Stimulated activated CD8-positive, alpha-beta memory T cell treated with anti-CD3 and anti-CD28 coated beads, Interleukin-15, amount 100 ng/mL, for 48 hours (primary cell): ENCODE results near the gene MLLT3.

ENCODE experiments used
- DNase-seq, 2 donors: peaks; one replicate each; pipeline ENCODE4 v3.0.0-alpha.2; 2020; ENCODE audit warnings: low read depth in 2 of 2

The MLLT3 gene

DNA sequence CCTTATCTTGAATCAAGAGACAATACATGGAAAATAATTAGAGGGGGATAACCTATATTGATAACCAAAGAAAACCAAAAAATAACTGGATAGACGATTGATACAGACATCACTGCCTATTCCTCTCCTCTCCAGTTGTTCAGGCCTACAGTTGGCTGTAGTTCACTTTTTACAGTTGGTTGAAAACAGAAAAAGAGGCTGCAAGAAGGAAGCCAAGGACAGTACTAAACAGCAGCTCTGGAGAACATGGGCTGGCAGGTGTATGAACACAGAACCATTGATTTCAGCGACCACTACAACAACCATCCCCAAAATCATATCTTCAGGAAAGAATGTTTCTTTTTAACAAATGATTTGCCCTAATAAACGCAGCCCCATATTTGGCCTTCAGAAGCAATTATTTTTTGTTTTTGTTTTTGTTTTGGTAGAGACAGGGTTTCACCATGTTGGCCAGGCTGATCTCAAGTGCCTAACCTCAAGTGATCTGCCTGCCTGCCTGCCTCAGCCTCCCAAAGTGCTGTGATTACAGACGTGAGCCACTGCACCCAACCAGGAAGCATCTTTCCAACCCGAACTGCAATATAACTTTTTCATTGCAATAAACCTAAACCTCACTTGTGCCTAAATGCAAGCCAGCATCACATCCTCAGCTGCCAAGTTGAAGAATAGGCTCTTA, 64.3 kb downstream of the MLLT3 start:
- DNase-seq: no peak

DNA sequence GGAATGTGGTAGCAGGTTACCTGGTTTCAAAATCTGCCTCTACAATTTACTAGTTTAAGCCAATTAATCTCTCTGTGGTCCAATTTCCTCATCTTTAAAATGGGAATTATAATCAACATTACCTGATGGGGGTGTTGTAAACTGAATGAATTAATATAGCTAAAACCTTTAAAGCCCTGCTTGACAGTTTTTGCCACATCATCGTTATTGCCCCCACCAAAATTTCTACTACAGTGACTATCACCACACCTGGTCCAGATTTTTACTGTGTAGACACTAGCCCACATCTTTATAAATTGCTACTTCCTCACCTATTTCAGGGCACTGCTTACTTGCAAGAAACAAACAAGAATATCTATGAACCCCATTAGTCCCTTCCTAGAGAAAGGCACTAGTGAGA, 65.0 kb downstream of the MLLT3 start:
- no peak for DNase-seq

DNA sequence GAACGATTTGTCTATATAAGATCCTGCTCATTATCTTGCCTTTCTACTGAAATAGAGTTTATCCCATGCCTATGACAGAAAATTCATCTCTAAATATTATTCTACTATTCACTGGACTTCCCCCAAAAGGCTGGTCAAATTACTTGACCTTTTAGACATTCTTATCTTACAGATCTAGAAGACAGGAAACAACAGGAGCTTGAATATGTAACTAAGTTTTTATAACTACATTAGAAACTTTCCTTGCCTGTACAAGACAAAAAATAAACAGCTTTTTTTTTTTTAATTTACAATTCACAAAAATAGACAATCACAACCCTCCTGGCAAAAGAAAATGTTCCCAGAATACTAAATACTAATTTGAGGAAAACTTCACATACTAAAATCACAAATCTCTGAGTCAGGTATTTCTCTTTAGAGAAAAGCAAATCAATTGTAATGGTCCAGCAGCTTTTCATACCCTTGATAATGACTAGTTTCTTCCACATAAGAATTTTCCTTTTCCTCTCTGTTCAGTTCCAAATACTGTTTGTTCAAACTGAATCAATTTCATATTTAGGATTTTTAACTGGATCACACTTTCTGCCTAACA, 68.6 kb downstream of the MLLT3 start:
- no peak for DNase-seq

DNA sequence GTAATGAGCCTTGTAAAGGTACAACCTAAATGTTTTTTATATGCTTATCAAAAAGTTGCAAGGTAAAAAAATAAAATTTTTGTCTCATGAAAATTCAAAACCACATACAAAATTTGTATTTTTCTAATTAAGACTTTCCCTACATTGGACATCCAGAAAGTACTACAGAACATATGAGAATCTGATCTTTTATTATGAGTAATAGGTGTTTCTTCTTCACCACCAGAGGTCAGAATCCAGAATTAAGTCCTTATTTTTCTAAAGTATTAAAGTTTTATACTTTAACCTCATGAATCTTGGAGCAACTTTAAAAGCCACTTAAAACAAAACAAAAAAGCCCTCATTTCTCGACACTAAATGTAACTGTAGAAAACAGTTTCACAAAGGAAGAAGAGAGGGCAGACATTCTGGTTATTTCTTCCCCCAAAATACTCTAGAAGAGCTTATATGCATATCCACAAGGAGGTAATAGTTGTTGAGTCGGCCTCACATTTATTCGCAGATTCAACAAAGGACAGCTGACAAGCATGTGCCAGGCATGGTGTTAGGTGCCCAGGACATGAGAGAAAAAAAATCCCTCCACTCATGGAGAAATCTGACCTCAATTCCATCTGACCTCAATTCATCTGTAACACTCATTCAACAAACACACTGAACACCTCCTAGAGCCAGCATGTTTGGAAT, 69.3 kb downstream of the MLLT3 start:
- no peak for DNase-seq

DNA sequence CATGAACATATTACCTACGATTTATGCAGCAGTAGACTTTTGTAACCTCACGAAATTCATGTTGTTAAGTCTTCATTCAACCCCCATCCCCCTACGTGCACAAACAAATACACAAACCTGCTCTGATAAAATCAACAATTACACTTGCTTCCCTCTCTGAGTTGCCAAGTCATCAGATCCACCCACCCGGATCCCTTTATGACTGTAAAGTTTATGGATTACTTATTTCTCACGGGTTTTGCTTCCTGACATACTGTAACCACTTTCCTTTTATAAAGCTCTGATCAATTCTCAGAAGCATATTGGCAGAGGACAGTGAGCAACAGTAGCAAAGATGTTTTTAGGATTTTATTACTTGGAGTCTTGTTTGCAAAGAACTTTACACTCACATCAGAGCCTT, 70.5 kb downstream of the MLLT3 start:
- no peak for DNase-seq

DNA sequence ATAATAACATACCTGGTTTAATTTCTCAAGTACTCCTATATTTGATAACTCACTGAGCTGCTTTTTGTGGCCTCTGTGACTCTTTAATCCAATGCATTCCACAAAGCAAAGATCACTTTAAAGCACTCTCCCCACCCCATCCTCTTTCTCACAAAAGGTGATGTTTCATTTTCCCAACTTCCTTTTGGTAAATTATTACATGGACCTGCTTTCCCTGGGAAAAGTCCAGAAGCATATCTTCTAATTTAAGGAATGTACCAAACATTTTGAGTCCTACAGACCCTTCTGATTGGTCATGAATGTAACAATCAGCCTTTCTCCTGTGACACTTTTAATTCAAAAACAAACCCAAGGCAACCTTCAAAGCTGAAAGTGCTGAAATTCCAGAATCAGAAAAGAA, 71.1 kb downstream of the MLLT3 start:
- DNase-seq: no peak

DNA sequence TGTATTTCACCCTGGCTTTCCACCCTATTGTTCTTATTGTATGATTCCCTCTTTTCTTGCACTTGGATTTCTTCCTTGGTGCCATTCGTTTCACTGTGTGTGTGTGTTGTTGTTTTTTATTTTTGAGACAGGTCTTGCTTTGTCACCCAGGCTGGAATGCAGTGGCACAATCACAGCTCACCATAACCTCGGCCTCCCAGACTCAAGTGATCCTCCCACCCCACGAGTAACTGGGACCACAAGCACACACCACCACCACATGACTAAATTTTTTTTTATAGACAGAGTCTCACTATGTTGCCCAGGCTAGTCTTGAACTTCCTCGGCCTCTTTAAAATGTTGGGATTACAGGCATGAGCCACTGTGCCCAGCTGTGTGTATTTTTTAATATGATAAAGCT, 72.0 kb downstream of the MLLT3 start:
- DNase-seq: no peak

DNA sequence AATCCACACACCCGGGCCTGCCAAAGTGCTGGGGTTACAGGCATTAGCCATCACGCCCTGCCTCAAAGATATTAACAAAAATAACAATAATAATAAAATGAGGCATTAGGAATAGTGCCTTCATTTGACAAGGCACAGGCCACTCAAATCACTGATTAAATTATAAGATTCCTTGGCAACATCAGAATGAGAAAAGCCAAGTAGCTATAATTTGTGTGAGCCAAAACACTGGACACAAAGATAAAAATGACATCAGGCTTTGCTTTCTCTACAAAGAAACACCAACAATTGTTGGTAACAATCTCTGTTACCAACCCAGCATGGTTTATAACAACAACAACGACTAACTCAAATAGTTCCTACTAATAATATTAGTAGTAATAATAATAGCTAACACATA, 73.2 kb downstream of the MLLT3 start:
- DNase-seq: no peak

DNA sequence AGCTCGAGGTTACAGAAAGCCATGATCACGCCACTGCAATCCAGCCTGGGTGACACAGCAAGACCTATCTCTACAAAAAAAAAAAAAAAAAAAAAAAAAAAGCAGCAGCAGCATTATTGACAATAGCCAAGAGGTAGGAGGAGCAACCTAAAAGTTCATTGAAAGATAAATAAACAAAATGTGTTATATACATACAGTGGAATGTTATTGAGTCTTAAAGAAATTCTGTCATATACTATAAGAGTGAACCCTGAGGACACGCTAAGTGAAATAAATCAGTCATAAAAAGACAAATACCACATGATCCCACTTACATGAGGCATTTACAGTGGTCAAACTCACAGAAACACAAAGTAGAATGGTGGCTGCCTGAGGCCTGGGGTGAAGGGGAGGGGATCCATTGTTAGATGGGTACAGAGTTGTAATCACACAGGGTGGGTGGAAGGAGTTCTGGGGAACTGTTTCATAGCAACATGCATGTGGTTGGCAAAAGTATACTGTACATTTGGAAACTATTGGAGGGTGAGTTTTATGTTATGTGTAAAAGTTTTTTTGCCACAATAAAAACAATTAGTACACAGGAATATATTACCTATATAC, 77.2 kb downstream of the MLLT3 start:
- DNase-seq: no peak

DNA sequence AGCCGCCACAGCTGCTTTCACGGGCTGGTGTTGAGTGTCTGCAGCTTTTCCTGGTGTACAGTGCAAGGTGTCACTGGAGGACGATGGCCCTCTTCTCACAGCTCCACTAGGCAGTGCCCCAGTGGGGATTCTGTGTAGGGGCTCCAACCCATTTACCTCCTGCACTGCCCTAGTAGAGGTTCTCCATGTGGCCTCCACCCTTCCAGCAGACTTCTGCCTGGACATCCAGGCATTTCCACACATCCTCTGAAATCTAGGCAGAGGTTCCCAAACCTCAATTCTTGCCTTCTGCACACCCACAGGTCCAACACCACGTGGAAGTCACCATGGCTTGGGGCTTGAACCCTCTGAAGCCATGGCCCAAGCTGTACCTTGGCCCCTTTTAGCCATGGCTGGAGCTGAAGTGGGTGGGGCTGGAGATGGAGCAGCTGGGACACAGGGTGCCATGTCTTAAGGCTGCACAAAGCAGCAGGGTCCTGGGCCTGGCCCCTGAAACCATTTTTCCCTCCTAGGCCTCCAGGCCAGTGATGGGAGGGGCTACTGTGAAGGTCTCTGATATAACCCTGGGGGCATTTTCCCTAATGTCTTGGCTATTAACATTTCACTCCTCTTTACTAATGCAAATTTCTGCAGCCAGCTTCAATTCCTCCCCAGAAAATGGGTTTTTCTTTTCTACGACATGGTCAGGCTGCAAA, 82.0 kb downstream of the MLLT3 start:
- no peak for DNase-seq

DNA sequence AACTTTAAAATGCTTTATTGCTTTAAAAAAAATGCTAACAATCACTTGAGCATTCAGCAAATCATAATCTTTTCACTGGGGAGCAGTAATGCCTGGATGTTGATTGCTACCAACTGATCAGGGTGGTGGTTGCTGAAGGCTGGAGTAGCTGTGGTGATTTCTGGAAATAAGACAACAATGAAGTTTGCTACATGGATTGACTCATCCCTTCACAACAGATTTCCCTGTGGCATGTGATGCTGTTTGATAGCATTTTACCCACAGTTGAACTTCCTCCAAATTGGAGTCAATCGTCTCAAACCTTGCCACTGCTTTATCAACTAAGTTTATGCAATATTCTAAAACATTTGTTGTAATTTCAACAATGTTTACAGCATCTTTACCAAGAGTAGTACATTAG, 83.3 kb downstream of the MLLT3 start:
- DNase-seq: no peak

DNA sequence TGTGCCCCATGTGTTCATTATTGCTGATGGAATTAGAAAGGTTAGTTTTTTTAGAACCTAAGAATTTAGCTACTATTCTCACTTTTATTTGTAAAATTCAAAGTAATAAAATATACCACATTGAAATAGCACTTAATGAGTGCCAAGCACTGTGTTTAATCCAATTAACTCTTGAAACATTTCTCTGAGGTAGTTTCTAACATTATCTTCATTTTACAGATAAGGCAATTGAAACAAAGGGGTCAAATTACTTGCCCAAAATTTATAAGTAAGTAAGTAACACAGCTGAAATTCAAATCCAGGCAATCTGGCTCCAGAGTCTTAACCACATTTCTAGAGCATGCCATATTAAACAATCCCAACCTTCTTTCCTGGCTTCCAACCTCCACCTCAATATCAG, 84.2 kb downstream of the MLLT3 start:
- no peak for DNase-seq

DNA sequence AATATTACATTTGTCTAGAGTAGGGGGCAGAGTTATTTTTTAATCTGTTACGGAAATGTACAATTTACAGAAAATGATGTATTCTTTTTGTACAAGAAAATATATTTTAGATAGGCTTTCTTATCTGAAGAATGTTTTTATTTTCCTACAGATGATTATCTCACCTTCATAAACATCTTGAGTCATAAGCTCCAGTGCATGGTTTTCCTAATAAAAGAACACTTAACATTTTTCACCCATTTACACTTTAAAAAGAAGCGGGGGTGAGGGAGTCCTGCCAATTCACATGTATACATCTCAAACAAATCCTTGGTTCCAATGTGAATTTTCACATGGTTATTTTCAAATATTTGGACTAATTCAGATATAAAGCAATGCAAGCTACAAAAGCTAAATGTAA, 85.0 kb downstream of the MLLT3 start:
- no peak for DNase-seq

DNA sequence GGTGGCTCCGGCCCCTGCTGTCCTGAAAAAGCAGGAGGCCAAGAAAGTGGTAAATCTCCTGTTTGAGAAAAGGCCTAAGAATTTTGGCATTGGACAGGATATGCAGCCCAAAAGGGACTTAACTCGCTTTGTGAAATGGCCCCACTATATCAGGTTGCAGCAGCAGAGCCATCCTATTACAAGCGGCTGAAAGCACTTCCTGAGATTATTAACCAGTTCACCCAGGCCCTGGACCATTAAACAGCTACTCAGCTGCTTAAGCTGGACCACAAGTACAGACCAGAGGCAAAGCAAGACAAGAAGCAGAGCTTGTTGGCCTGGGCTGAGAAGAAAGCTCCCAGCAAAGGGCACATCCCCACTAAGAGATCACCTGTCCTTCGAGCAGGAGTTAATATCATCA, 89.7 kb downstream of the MLLT3 start:
- no peak for DNase-seq

DNA sequence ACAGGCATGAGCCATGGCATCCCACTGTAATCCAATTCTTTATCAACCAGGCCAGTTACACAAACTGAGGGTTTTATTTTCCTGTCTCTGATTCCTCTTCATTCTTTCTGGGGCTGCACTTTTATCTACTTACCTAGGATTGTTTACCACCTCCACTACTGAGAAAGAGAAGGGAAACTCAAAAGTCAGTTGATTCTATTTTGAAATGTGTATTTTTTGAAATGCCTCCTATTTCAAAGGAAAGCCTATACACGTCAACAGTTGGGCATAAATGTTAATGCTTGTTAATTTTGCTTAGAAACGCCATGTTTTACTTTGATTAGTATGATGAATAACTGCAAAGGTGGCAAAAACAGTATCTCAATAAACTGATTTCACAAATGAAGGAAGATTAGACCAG, 92.5 kb downstream of the MLLT3 start:
- no peak for DNase-seq

DNA sequence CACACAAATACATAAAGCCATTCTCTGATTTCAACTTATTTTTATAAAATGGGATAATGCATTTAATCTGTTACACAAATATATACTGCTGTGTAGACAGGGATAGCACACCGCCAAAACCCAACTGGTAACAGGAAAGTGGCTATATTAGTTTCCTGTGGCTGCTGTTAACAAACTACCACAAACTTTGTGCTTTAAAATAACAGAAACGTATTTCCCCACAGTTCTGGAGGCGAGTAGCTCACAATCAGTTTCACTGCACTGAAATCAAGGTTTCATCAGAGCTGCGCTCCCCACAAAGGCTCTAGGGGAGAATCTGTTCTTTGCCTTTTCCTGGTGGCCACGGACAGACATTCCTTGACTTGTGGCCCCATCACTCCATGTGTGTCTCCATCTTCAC, 94.0 kb downstream of the MLLT3 start:
- no peak for DNase-seq

DNA sequence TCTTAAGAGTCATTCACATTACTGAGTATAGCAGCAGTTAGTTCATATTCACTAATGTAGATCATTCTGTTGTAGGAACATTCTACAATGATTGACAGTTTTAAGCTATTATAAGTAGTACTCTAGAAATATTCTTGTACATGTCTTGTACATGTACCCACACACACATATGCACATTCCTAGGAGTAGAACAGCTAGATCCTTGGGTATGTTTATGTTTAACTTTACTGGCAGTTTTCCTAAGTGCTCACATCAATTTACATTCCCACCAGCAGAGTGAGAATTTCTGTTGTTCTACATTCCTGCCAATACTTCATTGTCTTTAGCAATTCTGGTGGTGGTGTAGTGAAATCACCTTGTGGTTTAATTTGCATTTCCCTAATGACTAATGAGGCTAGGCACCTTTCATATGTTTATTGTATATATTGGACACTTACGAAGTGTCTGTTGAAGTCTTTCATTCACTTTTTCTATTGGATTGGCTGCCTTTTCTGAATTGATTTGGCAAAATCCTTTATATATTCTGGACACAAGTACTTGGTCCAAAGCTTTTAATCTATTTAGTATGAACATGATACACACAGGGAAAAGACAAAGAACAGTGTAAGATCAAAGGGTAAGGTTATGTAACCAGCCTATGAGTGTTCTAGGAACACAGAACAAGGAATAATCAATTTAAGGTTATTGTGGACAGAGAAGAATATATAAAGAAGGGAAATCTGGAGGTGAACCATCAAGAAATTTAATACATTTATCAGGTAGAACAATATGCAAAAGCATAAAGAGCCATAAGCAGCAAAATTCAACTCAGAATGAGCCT, 95.6 kb downstream of the MLLT3 start:
- DNase-seq: no peak

DNA sequence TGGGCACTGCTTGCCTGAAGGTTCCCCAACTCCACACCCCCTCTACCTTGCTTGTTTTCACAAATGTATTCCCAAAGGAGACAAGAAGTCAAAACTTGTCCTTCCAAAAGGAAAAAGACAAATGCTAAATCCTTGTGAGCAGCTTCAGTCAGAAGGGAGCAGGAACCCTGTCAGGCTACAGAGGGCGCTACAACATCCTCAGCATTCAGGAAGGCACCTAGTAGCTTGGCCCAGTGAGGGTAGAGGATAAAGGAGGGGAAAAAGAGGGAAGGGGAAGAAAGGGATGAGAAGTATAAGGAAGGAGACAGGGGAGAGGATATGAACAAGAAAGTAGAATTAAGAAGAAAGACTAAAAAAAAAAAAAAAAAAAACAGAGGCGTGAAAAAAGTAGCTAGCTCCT, 97.5 kb downstream of the MLLT3 start:
- DNase-seq: no peak

DNA sequence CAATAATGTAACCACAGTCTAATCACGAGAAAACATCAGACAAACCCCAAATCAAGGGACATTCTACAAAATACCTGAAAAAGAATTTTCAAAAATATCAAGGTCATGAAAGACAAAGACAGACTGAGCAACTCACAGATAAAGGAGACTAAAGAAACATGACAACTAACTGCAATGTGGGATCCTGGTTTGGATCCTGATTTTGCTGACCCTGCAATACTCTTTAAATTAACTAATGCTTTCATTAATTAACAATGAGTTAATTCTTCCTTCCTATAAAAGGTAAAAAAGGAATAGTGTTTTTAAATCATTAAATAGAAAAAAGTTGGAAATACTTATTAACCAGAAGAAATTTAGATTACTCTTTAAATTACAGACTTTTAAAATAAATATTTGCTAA, 103.6 kb downstream of the MLLT3 start:
- no peak for DNase-seq

DNA sequence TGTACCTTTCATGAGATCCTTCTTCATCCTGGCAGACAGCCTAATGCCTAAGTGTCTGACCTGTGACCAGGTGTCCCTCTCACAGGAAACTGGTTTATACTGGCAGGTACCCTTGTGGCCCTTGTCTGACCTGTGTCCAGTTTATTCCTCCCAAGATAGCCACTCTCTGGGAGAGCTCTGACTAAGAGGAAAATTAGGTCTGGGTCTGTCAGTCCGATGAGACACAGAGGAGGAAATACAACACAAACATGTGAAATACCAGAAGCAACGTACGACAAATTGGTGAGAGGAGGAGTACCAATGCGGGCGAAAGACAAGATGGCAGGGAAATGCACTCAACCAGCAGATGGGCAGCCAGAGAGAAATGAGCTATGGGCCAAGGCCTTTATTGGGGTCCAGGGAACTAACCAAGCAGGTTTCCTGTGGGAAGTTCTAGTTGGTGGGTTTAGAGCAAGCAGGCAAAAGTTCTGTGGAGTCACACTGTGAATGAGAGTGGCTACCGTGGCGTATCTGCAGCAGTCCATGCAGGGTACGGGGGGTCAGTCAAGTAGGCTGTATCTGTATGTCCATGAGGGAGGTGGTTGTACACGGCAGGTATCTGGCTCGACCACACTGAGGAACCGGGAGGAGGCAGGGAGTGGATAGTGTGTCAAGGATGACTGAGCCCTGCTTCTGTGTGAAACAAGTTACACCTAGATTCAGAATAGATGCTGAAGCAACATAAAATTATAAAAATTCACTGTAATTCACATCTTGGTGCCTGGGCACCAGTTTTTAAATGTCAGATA, 109.0 kb downstream of the MLLT3 start:
- DNase-seq: no peak

DNA sequence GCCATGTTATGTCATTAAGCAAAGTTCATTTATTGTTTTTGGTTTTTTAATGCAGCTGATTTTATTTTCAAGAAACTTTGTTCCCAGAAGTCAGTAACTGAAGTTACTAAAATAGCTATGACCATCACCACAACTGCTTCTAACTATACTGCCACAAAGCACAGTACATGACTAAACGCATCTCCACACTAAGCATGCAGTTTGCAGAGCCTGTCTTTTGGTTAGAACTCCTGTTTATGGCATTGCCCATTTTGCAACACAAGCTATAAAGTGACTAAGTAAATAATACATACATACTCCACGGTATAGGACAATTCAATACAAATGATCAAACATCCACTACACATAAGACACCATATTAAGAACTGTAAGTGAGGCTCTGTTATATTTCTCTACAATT, 109.7 kb downstream of the MLLT3 start:
- DNase-seq: no peak
